T-helper 22 cell (primary cell): ENCODE results near the gene FUOM.
"Not testable (repeated sequence)": the region's sequence is repeated elsewhere in the genome, so short reads cannot be mapped to it uniquely, and the experiment has no call there.

Experiments
- DNase-seq: peaks from one replicate; pipeline ENCODE4 v3.0.0-alpha.2; 2020; ENCODE audit warnings: low read depth

FUOM gene

DNA sequence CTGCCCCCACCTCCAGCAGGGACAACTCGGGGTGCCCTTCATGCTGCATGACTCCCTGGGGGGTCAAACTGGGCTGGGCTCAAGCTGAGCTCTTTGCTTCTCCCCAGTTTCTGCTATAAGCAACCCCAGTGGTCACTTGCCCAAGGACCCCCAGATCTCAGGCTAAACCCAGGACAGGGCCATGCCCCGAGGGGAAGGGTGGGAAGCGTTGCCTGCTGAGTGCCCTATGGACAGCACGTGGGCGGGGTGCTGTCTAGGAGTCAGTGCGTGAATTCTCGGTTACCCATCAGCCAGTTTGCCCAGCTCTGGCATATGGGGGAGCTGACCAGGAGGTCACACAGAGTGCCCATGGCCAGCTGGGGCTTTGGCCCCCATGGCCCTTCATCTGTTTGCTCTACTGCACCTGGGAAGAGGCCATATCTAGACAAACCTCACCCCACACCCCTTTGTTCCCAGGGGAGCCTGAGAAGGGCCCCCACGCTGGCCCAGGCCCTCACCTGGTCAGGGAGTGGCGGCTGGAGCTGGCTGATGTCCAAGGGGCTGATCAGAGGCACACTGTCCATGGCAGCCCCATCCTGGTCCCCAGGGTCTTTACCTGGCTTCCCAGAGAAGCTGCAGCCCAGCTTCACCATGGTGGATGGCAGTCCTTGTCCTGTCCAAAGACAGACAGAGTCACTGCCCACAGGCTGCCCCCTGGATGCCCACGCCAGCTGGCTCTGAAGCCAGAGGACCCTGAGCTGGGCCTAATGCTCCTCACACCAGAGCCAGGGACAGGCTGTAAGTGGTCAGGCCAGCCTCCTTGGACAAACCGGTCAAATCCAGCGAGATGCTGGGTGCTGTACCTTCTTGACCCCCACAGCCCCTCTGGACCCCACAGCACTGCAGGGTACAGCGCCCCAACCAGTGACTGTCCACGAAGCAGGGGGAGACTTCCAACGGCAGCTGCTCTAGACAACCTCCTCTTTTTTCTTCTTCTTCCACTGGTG lies 29.2 kb downstream of the FUOM start:
- no peak for DNase-seq

GRCh38 chr10:133327651-133328357 lies 30.0 kb downstream of the FUOM start:
- DNase-seq: no peak

DNA sequence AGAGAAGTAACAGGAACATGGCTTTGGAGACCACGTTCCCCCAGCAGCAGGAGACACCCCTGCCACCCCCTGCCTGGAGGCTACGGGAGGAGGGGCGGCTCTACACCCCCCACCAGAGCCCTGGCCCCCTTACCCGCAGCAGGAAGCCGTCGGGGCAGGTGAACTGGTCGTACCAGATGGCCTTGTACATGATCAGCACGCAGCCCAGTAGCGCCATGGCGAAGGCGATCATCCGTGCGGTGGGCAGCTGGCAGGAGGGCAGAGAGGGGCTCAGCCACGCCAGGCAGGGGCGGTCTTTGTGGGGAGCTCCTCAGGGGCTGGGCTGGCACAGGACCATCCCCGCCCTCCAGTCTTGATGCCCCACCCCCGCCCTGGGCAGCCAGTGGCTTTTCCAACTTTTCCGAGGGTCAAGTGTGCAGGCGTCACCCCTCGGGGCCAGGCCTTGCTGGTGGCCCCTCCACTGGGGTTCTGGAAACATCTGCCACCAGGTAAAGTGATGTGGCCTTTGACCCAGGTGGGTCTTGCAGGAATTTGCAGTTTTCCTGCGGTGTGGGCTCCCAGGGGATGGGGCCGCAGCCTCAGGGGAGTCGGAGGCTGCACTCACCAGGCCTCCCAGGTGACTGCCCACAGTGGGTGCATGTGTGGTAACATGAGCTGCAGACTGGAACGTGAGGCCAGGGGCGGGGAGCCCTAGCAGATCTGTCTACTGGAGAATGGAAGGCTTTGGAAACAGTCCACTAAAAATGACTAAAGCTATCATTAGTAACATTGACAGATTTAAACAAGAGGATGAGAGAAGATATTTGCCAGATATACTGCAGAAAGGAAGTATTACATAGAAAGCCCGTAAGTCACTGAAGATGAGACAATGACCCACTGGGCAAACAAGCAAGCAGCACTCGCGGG lies 30.8 kb downstream of the FUOM start:
- DNase-seq: no peak

DNA sequence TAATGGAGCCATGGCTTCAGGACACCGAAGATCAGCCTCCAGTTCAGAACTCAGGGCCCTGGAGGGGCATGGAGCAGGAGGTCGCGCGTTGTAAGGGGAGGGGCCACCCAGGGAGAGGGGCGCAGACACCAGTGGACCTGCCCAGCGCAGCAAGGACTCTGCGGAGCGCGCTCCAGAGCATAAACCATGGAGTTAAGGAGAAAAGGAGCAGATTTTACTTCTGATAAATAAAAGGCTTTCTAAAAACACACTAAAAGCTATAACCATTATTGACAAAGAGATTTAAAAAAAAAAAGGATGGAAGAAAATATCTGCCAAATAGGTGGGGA lies 31.6 kb downstream of the FUOM start:
- DNase-seq: no peak

DNA sequence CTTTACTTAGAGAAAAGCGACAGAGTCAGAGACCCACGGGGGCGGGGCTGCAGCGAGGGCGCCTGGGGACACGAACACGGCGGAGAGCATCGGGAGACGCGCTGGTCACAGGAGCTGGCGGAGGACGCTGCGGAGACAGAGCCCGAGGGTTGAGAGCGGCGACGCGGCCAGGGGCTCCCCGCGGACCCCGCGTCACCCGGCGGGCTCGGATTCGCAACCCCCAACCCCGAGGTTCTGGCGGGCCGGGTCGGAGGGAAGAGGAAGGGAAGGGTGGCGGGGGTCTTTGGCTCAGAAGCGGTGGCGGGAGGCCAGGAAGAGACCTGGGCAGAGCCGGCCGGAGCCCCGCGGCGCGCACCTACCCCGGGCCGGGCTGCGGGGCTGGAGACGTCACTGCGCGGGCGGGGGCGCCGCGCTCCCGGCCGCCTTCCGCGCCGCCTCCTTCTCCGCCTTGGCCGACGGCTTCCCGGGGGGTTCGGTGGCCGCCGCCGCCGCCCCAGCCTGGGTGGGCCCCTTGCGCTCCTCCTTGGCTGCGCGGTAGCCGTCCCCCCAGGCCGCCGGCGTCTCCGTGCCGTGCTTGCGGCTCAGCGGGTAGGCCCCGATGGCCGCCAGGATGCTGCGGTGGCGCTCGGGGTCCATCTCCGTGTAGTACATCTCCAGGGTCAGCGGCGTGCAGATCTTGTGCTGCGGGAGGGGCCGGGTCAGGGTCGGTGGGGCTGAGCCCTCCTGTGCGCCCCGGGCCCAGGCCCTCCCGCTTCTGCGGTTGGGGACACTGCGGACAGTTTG lies 32.2 kb downstream of the FUOM start:
- no peak for DNase-seq

DNA sequence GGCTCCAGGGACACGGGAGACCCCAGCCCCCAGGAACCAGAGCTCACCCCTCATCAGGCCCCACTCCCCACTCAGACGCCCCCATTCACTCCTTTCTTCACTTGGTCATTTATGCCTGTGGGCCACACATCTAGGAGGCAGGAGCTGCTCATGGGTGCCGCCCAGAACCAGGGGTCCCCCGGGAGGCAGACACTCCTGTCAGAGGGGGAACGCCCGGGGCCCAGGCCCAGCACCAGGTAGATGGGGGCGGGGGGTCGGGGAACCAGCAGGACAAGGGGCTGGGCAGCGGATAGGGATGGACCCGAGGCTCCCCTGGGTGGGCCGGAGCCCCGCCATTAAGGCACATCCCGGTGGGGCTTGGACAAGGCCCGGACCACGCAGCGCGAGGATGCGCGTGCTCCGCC lies 33.0 kb downstream of the FUOM start:
- DNase-seq: no peak

GRCh38 chr10:133324198-133324792 lies 33.5 kb downstream of the FUOM start:
- peak; percentile 48 for DNase-seq

DNA sequence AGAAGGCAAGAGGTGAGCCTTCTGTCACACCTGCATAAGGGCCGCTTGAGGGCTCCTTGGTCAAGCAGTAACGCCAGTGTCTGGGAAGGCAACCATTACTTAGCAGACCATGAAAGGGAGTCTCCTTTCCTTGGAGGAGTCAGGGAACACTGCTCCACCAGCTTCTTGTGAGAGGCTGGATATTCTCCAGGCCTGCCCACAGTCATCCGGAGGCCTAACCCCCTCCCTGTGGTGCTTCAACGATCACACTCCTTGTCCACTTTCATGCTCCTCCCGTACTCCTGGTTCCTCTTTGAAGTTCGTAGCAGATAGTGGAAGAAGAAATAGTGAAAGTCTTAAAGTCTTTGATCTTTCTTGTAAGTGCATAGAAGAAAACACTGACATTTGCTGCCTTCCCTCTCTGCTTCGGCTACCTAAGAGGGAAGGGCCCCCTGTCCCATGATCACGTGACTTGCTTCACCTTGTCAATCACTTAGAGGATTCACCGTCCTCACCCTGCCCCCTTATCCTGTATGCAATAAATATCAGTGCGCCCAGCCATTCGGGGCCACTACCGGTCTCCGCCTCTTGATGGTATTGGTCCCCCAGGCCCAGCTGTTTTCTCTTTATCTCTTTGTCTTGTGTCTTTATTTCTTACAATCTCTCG lies 35.6 kb downstream of the FUOM start:
- DNase-seq: not testable (repeated sequence)

DNA sequence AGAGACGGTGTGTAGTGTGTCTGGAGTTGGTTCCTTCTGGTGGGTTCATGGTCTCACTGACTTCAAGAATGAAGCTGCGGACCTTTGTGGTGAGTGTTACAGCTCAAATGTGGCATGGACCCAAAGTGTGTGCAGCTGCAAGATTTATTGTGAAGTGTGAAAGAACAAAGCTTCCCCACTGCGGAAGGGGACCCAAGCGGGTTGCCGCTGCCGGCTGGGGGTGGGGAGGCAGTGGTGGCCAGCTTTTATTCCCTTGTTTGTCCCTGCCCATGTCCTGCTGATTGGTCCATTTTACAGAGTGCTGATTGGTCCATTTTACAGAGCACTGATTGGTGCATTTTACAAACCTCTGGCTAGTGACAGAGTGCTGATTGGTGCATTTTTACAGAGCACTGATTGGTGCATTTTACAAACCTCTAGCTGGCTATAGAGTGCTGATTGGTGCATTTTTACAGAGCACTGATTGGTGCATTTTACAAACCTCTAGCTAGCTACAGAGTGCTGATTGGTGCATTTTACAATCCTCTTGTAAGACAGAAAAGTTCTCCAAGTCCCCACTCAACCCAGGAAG lies 36.9 kb downstream of the FUOM start:
- not testable (repeated sequence) for DNase-seq

- DNase-seq: peak; percentile 49
Measured at GRCh38 chr10:133318494-133319127, 39.2 kb downstream of the FUOM start.

- no peak for DNase-seq
Measured at GRCh38 chr10:133316732-133317131, 41.1 kb downstream of the FUOM start.

DNA sequence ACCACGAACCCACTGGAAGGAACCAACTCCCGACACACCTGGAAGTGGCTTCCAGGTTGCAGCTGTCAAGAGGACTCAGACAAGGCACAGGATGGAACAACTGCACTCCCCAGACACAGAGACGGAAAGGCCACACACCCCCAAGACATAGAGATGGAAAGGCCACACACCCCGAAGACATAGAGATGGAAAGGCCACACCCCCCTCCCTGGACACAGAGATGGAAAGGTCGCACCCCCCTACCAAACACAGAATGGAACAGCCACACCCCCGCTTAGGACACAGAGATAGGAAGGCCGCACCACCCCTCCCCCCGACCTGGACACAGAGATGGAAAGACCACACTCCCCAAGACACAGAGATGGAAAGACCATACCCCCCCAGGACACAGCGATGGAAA lies 41.6 kb downstream of the FUOM start:
- DNase-seq: no peak

- DNase-seq: no peak
Measured at GRCh38 chr10:133315847-133316246, 42.0 kb downstream of the FUOM start.

- no peak for DNase-seq
Measured at GRCh38 chr10:133314911-133315310, 42.9 kb downstream of the FUOM start.

GRCh38 chr10:133313192-133313591 lies 44.6 kb downstream of the FUOM start:
- DNase-seq: no peak

GRCh38 chr10:133312769-133313145 lies 45.1 kb downstream of the FUOM start:
- no peak for DNase-seq

GRCh38 chr10:133312016-133312768 lies 45.6 kb downstream of the FUOM start:
- DNase-seq: no peak

DNA sequence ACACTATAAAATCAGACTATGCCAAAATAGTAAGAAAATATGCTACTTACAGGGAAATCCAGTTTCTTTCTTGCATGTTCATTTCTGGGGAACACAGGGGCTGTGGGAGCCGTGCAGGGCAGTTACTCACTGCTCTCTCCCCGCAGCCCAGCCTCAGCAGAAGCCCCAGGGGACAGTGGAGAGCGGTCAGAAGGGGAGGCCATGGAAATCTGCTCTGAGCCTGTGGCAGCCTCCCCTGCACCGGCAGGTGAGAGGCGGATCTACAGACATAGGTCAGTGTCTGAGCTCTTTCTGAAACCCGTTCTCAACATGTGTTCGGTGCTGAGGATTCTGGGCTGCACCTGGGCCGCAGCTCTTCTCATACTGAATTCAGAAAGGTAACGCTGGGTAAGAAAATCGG lies 46.2 kb downstream of the FUOM start:
- no peak for DNase-seq

GRCh38 chr10:133310789-133311188 lies 47.0 kb downstream of the FUOM start:
- DNase-seq: no peak
